Activated naive CD8-positive, alpha-beta T cell treated with anti-CD3 and anti-CD28 coated beads for 36 hours (primary cell): ENCODE measurements around the gene P3H4. TPM values are rescaled to one million over a fixed set of nuclear protein-coding genes. Genes with fewer than 3 reads are reported as not detected.
"Not testable (repeated sequence)": the region's sequence is repeated elsewhere in the genome, so short reads cannot be mapped to it uniquely, and the experiment has no call there.

Experiments
- DNase-seq: peaks from one replicate; pipeline ENCODE4 v3.0.0; 2021
- H3K27ac Mint-ChIP-seq: one replicate; pipeline ENCODE4 v1.8.0; 2022; ENCODE audit warnings: mild to moderate bottlenecking, moderate library complexity, mixed read lengths
- H3K27me3 Mint-ChIP-seq: one replicate; pipeline ENCODE4 v1.8.0; 2022; ENCODE audit warnings: mild to moderate bottlenecking, mixed read lengths
- H3K36me3 Mint-ChIP-seq: one replicate; pipeline ENCODE4 v1.8.0; 2021; ENCODE audit warnings: mild to moderate bottlenecking, mixed read lengths
- H3K4me1 Mint-ChIP-seq: one replicate; pipeline ENCODE4 v1.8.0; 2021; ENCODE audit warnings: mixed read lengths
- H3K4me3 Mint-ChIP-seq: one replicate; pipeline ENCODE4 v1.8.0; 2022; ENCODE audit warnings: mild to moderate bottlenecking, moderate library complexity, mixed read lengths
- H3K9me3 Mint-ChIP-seq: one replicate; pipeline ENCODE4 v1.8.0; 2022; ENCODE audit warnings: mixed read lengths
- total RNA-seq, 2 experiments: library from RNA; stranded (reverse); gene quantifications; one replicate each; pipeline ENCODE4 v1.2.3, GENCODE V29; 2021

The P3H4 gene
- 1 to 10 TPM; 1.5 to 1.8 TPM for total RNA-seq

- DNase-seq = peak; percentile 76
- no peaks in the 10 kb centered on the region for H3K9me3 Mint-ChIP-seq
- H3K4me1 Mint-ChIP-seq = peaks cover 23% of the 10 kb centered on the region
- H3K36me3 Mint-ChIP-seq = peaks cover 2% of the 10 kb centered on the region
- H3K27ac Mint-ChIP-seq = no peak within 1 kb of the TSS
- peak within 1 kb of the TSS; percentile 82 for H3K4me3 Mint-ChIP-seq
- H3K27me3 Mint-ChIP-seq = peaks cover 7% of the 10 kb centered on the region
These were observed at the start of gene P3H4 for GRCh38 chr17:41811549-41812380. Gene P3H4, minus strand, starts transcription at chr17:41811949. Its CDS starts 34 bp downstream, at chr17:41811915.

- peaks cover 25% of the 10 kb centered on the region for H3K4me1 Mint-ChIP-seq
- no peaks in the 10 kb centered on the region for H3K27me3 Mint-ChIP-seq
- H3K4me3 Mint-ChIP-seq = no peak overlapping the region
- no peaks in the 10 kb centered on the region for H3K9me3 Mint-ChIP-seq
- H3K27ac Mint-ChIP-seq = no peak overlapping the region
- no peaks in the 10 kb centered on the region for H3K36me3 Mint-ChIP-seq
- no peak for DNase-seq
These were observed 48.6 kb upstream of the P3H4 start for GRCh38 chr17:41860254-41860931.

- H3K4me1 Mint-ChIP-seq = peaks cover 36% of the 10 kb centered on the region
- not testable (repeated sequence) for H3K9me3 Mint-ChIP-seq, H3K27me3 Mint-ChIP-seq, H3K27ac Mint-ChIP-seq, DNase-seq, H3K4me3 Mint-ChIP-seq
- peaks cover 16% of the 10 kb centered on the region for H3K36me3 Mint-ChIP-seq
These were observed 39.6 kb upstream of the P3H4 start for GRCh38 chr17:41851382-41851781.

GRCh38 chr17:41849251-41849990 is 37.7 kb upstream of the P3H4 start:
- H3K36me3 Mint-ChIP-seq = peaks cover 13% of the 10 kb centered on the region
- no peak overlapping the region for H3K4me3 Mint-ChIP-seq
- H3K27ac Mint-ChIP-seq = no peak overlapping the region
- DNase-seq = no peak
- no peaks in the 10 kb centered on the region for H3K27me3 Mint-ChIP-seq
- peaks cover 32% of the 10 kb centered on the region for H3K4me1 Mint-ChIP-seq
- no peaks in the 10 kb centered on the region for H3K9me3 Mint-ChIP-seq

- no peaks in the 10 kb centered on the region for H3K27me3 Mint-ChIP-seq
- no peak overlapping the region for H3K4me3 Mint-ChIP-seq
- no peak overlapping the region for H3K27ac Mint-ChIP-seq
These were observed 37.0 kb upstream of the P3H4 start for GRCh38 chr17:41848788-41849187.

GRCh38 chr17:41844971-41845370 is 33.2 kb upstream of the P3H4 start:
- Mint-ChIP-seq H3K27ac (no peak overlapping the region), H3K9me3 (no peaks in the 10 kb centered on the region), H3K36me3 (no peaks in the 10 kb centered on the region), H3K4me1 (peaks cover 11% of the 10 kb centered on the region), H3K4me3 (no peak overlapping the region), H3K27me3 (no peaks in the 10 kb centered on the region)
- no peak for DNase-seq

More at GRCh38 chr17:41848788-41849187, 37.0 kb upstream of the P3H4 start:
- peaks cover 8% of the 10 kb centered on the region for H3K36me3 Mint-ChIP-seq
- H3K9me3 Mint-ChIP-seq = no peaks in the 10 kb centered on the region
- peaks cover 32% of the 10 kb centered on the region for H3K4me1 Mint-ChIP-seq
- no peak for DNase-seq

GRCh38 chr17:41840781-41841180 is 29.0 kb upstream of the P3H4 start:
- not testable (repeated sequence) for H3K27ac Mint-ChIP-seq, H3K4me3 Mint-ChIP-seq, H3K4me1 Mint-ChIP-seq, H3K36me3 Mint-ChIP-seq, H3K27me3 Mint-ChIP-seq, DNase-seq, H3K9me3 Mint-ChIP-seq

- peaks cover 11% of the 10 kb centered on the region for H3K4me1 Mint-ChIP-seq
- H3K4me3 Mint-ChIP-seq, H3K27ac Mint-ChIP-seq, H3K9me3 Mint-ChIP-seq, DNase-seq, H3K27me3 Mint-ChIP-seq, H3K36me3 Mint-ChIP-seq: not testable (repeated sequence)
These were observed 27.7 kb upstream of the P3H4 start for GRCh38 chr17:41839448-41839847.

GRCh38 chr17:41837761-41838538 is 26.2 kb upstream of the P3H4 start, which contains the start of gene KLHL10:
Gene KLHL10, plus strand, starts transcription at chr17:41837825. Its CDS starts 108 bp downstream, at chr17:41837933.
- Mint-ChIP-seq H3K27ac (peak within 1 kb of the TSS; percentile 60), H3K36me3 (peaks cover 7% of the 10 kb centered on the region), H3K4me3 (peak within 1 kb of the TSS; percentile 87), H3K27me3 (no peaks in the 10 kb centered on the region), H3K9me3 (no peaks in the 10 kb centered on the region), H3K4me1 (peaks cover 14% of the 10 kb centered on the region)
- no peak for DNase-seq

GRCh38 chr17:41836550-41837196 is 24.9 kb upstream of the P3H4 start:
- H3K36me3 Mint-ChIP-seq = peaks cover 7% of the 10 kb centered on the region
- H3K27me3 Mint-ChIP-seq = no peaks in the 10 kb centered on the region
- no peaks in the 10 kb centered on the region for H3K9me3 Mint-ChIP-seq
- H3K4me3 Mint-ChIP-seq = peak overlapping the region; percentile 87
- H3K27ac Mint-ChIP-seq = peak overlapping the region; percentile 60
- H3K4me1 Mint-ChIP-seq = peaks cover 14% of the 10 kb centered on the region
- no peak for DNase-seq

GRCh38 chr17:41835800-41836549 is 24.2 kb upstream of the P3H4 start, which contains the start of gene NT5C3B:
Gene NT5C3B, minus strand, starts transcription at chr17:41836232. Its CDS starts 39 bp downstream, at chr17:41836193.
- peak; percentile 70 for DNase-seq
- H3K4me1 Mint-ChIP-seq = peaks cover 14% of the 10 kb centered on the region
- H3K4me3 Mint-ChIP-seq = peak within 1 kb of the TSS; percentile 87
- H3K36me3 Mint-ChIP-seq = peaks cover 7% of the 10 kb centered on the region
- H3K27ac Mint-ChIP-seq = peak within 1 kb of the TSS; percentile 60
- no peaks in the 10 kb centered on the region for H3K9me3 Mint-ChIP-seq
- H3K27me3 Mint-ChIP-seq = no peaks in the 10 kb centered on the region

GRCh38 chr17:41835214-41835799 is 23.6 kb upstream of the P3H4 start:
- Mint-ChIP-seq H3K4me1 (peaks cover 14% of the 10 kb centered on the region), H3K27ac (peak overlapping the region; percentile 32), H3K9me3 (no peaks in the 10 kb centered on the region), H3K4me3 (peak overlapping the region; percentile 87), H3K27me3 (no peaks in the 10 kb centered on the region), H3K36me3 (peaks cover 7% of the 10 kb centered on the region)
- no peak for DNase-seq

- not testable (repeated sequence) for H3K36me3 Mint-ChIP-seq, H3K9me3 Mint-ChIP-seq, H3K4me1 Mint-ChIP-seq, H3K4me3 Mint-ChIP-seq, DNase-seq, H3K27me3 Mint-ChIP-seq, H3K27ac Mint-ChIP-seq
These were observed 18.2 kb upstream of the P3H4 start for GRCh38 chr17:41829961-41830360.
